OCI-LY1 (cell line): ENCODE data around the gene EPB41L1.

Experiments
- CTCF ChIP-seq: fragments of 200-600 bp; sonication (generic), shearing (Covaris generic); IDR thresholded peaks from 2 replicates; pipeline ENCODE4 v1.5.1; 2017; ENCODE audit warnings: mild to moderate bottlenecking, antibody characterized with exemption, low read length, moderate library complexity, mixed read lengths
- EZH2 ChIP-seq: fragments of 200-600 bp; sonication (generic), shearing (Covaris generic); IDR thresholded peaks from 2 replicates; pipeline ENCODE4 v1.8.0; 2017; ENCODE audit warnings: borderline replicate concordance, mixed run types, mild to moderate bottlenecking, antibody characterized with exemption, low read length, moderate library complexity, mixed read lengths

- TF ChIP-seq EZH2 (no peak), CTCF (no peak)
These were observed 39.6 kb downstream of the EPB41L1 start for GRCh38 chr20:36193977-36194712.
